CD4-positive, alpha-beta T cell treated with Interleukin-10 for 1 hour (primary cell): Measurements from ENCODE around the gene LMAN2.
"Not testable (repeated sequence)": the region's sequence is repeated elsewhere in the genome, so short reads cannot be mapped to it uniquely, and the experiment has no call there.

Experiments
- DNase-seq: peaks from one replicate; pipeline ENCODE4 v3.0.0-alpha.2; 2020

The LMAN2 gene

DNA sequence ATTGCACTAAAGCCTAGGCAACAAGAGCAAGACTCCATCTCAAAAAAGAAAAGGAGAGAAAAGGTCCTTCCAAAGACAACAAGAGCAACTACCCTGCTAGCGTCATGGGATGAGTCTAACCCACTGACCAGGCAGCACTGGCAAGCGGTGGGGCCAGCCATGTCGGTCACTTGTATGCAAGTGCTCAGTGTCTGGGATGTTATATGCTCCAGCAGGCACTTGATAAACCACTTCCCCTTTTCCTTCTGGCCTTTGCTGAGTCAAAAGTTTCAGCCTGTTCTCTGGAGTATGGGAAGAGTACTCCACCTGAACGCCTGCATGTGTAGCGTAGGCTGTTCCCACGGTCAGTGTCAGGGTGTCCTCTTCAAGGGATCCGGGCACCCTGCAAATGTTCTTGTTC is 30.6 kb downstream of the LMAN2 start:
- DNase-seq = no peak

DNA sequence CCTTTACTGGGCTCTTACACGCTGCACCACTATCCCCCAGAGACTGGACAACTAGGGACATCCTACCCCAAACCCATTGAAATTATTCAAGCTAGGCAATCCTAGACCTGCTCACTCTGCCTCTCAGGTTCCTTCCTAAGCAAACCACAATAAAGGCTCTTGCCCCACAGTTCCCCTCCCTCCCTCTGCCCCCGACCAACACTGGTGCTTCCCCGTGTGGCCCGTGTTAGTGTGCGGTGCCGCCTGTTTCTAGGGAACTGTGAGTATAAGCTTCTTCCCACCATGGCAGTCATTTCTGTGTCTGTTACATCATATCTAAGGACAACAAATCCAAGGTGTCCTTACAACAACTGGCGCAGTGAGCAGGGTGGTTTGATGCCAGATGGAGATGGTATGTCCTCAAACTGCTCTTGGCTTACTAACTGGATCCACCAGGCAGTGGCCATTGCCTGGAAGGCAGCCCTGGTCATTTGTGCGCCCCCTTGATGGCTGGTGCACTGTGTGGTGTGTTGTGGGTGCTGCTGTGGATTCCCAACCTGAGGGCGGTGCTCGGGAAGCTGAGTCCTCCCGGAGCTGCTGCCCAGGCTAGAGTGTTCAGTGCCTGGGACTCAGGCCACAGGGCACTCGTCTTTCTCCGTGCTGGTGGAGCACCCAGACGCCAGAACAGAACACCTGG is 31.4 kb downstream of the LMAN2 start:
- DNase-seq = no peak

GRCh38 chr5:177317959-177318377 is 33.5 kb downstream of the LMAN2 start:
- DNase-seq = peak; percentile 82

DNA sequence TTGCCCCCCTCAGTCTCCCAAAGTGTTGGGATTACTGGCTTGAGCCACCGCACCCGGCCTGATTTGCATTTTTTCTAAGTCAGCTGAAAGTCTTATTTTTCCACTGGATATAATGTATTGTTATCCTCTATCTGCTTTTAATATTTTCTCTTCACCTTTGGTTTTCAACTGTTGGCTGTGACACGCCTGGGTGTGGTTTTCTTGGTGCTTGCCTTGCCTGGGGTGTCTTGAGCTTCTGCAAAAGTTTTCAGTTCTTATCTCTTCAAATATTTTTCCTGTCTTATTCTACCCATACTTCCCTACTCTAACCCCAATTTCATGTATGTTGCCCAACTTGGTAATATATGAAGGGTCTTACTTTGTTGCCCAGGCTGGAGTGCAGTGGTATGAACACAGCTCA is 35.5 kb downstream of the LMAN2 start:
- no peak for DNase-seq

DNA sequence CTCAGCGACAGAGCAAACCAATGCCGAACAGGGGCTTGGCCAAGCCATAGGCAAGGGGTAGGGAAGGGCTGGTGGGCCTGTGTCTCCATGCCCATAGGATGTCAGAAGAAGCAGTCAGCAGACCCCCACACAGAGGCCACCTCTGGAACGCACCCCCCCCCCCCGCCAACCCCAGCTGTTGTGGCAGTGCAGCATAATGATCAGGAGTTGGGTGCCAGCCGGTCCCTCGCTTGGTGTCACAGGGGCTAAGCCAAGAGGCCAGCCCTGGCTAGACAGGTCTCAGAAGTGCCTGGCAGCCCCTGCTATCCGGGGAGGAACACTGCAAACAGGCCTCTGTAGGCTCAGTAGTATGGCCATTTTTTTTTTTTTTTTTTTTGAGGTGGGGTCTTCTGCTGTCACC is 36.1 kb downstream of the LMAN2 start:
- DNase-seq = no peak

- no peak for DNase-seq
Measured at GRCh38 chr5:177314376-177315342, 36.8 kb downstream of the LMAN2 start.

DNA sequence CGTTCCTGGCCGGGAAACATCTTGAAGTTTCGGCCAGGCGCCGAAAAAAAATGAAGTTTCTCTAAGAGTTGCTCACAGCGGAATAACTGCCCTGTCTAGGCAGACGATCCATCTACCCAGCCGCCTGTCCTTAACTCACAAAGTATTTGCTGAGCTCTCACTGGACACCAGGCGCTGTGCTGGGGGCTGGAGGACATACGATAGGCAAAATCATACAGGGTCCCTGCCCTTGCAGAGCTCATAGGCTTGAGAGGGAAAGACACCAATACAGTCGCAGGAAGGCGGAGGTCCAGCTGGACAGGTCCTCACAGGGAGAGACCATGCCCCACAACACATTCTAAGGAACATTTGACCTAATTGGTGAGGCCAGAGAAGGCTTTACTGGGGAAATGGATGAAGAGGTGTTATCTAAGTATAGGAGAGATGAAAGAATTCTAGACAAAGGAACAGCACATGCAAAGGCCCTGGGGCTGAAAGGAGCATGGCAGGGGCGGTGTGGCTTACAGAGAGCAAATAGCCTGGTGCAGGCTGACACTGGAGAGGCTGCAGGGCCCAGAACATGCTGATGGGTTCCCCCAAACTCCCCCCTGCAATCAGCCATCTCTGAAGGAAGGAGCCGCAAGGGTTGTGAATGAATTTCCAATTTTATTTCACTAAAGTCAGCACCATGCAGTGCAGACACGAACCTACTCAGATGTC is 37.8 kb downstream of the LMAN2 start:
- DNase-seq = no peak

DNA sequence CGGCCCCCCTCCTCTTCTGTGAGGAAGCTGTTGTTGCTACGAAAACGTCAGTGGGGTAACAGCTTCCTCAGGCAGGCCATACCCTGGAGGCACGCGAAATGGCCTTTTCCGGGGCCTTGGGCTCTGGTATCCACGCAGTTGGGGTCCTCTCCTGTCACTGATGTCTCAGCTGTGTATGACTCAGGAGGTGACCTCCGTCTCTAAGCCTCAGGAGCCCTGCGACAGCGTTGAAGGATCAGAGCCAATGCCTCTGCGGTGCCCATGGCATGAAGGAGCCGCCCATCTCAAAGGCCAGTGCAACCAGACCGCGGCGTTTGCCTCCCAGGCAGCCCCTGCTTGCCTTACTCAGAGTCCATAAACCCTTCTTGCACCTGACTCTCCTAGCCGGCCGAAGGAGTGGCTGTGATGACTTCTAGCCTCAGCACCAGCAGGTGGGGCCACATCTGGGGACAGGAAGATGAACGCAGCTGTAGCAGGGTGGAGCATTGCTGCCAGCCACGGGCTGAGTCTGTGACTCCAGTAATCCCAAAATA is 38.8 kb downstream of the LMAN2 start:
- DNase-seq = no peak

- peak; percentile 96 for DNase-seq
Measured at GRCh38 chr5:177311723-177312648, 39.5 kb downstream of the LMAN2 start, which contains the start of gene MXD3. Gene MXD3 (minus strand): TSS chr5:177311898. CDS start chr5:177311830, 68 bp downstream.

- DNase-seq = no peak
Measured at GRCh38 chr5:177311392-177311722, 40.1 kb downstream of the LMAN2 start.

GRCh38 chr5:177310757-177311391 is 40.6 kb downstream of the LMAN2 start:
- DNase-seq = no peak

GRCh38 chr5:177310332-177310731 is 41.1 kb downstream of the LMAN2 start:
- no peak for DNase-seq

- DNase-seq = peak; percentile 80
Measured at GRCh38 chr5:177309351-177310191, 41.9 kb downstream of the LMAN2 start.

DNA sequence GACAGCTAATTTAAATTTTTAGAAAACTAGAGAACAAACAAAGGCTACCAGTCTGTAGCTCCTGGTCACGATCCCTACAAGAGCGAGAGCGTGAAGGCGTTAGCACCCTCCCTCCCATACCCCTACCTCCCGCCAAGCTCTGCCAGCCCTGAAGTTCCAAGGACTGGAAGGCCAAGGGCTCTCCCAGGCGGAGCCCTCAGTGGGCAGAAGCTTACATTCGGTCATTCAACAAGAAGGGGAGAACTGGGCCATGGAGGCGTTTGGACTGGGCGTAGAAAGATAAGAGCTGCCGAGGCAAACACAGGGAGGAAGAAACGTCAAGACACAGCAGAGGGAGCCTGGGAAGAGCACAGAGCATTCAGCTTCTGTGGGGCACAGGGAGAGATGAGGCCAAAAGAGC is 42.7 kb downstream of the LMAN2 start:
- no peak for DNase-seq

GRCh38 chr5:177307544-177308363 is 43.7 kb downstream of the LMAN2 start:
- no peak for DNase-seq

DNA sequence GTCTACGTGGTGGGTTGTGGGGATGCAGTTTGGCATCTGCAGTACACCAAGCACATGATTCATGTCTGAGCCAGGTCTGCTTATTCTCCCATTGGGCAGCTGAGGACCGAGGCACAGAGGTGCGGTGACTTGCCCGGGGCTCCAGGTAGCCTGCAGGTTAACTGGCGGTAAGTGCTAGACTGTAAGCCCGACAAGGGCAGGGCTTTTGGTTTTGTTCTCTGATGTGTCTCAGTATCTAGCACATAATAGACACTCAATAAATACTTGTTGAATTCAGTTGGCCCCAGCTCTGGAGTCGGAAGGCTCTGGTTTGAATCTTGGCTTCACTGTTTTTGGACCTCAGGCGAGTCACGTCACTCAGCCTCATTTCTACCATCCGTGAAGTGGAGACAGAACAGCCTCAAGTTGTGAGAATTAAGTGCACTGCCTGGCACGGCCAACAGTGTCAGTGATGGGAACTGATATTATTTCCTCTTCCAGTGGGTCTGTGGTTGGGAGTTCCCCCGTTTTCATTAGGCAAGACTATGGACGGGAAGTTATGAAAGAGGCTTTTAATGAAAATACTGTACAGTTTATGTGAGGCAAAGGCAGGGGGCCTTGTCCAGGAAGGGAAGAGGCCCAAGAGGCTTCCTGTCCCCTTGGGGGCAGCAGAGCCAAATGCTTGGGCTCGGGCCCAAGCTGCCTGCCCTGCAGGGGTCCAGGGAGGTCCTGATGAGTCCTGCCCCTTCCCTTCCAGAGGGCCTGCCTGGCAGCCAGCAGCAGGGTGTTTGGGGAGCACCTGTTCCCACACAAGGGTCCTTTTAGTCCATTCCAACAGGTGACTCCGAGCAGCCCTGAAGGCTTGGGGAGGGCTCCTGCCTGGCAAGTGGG is 44.6 kb downstream of the LMAN2 start:
- peak; percentile 62 for DNase-seq

DNA sequence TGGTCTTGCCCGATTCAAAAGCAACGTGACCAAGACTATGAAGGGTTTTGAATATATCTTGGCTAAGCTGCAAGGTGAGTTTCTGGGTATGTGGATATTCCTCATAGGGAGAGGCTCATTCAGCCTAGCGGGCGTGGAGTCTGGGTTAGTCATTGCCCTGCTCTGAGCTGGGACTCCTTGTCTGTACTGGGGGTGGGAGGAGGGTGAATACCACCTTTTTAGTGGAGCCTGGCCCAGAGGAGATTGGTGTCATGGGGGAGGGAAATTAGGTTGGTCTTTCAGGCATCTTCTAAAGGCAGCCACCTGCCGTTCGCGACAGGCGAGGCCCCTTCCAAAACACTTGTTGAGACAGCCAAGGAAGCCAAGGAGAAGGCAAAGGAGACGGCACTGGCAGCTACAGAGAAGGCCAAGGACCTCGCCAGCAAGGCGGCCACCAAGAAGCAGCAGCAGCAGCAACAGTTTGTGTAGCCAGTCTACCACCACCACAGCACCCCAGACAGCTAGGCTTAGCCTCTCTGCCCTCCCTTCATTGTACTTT is 45.3 kb downstream of the LMAN2 start:
- DNase-seq = not testable (repeated sequence)

- no peak for DNase-seq
Measured at GRCh38 chr5:177304392-177305119, 46.9 kb downstream of the LMAN2 start.
